MM.1S (cell line): ENCODE results near the gene NRG3.

Experiments
- DNase-seq: peaks from one replicate; pipeline ENCODE4 v3.0.0-alpha.2; 2015
- H2AFZ ChIP-seq: fragments of 300-600 bp; sonication (generic); 2 replicates; pipeline ENCODE4 v1.6.0; 2016; ENCODE audit warnings: antibody characterized with exemption, low read length
- H3F3A ChIP-seq: fragments of 300-600 bp; sonication (generic); 2 replicates; pipeline ENCODE4 v1.6.1; 2016; ENCODE audit warnings: mild to moderate bottlenecking, antibody characterized with exemption, low read length, moderate library complexity, mixed read lengths; ENCODE audit not compliant: insufficient read depth
- H3K27ac ChIP-seq: fragments of 300-600 bp; sonication (generic); 2 replicates; pipeline ENCODE4 v1.5.1; 2016; ENCODE audit warnings: mild to moderate bottlenecking, low read length
- H3K27me3 ChIP-seq: fragments of 300-600 bp; sonication (generic); replicated peaks from 2 replicates; pipeline ENCODE4 v1.6.0; 2016; ENCODE audit warnings: low read length; ENCODE audit not compliant: insufficient read depth
- H3K36me3 ChIP-seq: fragments of 300-600 bp; sonication (generic); replicated peaks from 2 replicates; pipeline ENCODE4 v1.6.1; 2016; ENCODE audit warnings: mild to moderate bottlenecking, low read length, mixed read lengths; ENCODE audit not compliant: insufficient read depth
- H3K4me1 ChIP-seq: fragments of 300-600 bp; sonication (generic); 2 replicates; pipeline ENCODE4 v1.6.1; 2016; ENCODE audit warnings: low read length, mixed read lengths
- H3K4me2 ChIP-seq: fragments of 300-600 bp; sonication (generic); 2 replicates; pipeline ENCODE4 v1.6.0; 2016; ENCODE audit warnings: low read depth, low read length
- H3K4me3 ChIP-seq: fragments of 300-600 bp; sonication (generic); 2 replicates; pipeline ENCODE4 v1.5.1; 2016; ENCODE audit warnings: low read length, mixed read lengths
- H3K79me2 ChIP-seq: fragments of 300-600 bp; sonication (generic); 2 replicates; pipeline ENCODE4 v1.6.1; 2016; ENCODE audit warnings: mixed run types, low read length, mixed read lengths
- H3K9ac ChIP-seq: fragments of 300-600 bp; sonication (generic); 2 replicates; pipeline ENCODE4 v1.6.1; 2016; ENCODE audit warnings: low read length, mixed read lengths
- H3K9me2 ChIP-seq: fragments of 300-600 bp; sonication (generic); replicated peaks from 2 replicates; pipeline ENCODE4 v1.6.1; 2016; ENCODE audit warnings: mild to moderate bottlenecking, low read length, mixed read lengths; ENCODE audit not compliant: insufficient read depth
- H3K9me3 ChIP-seq: fragments of 300-600 bp; sonication (generic); replicated peaks from 2 replicates; pipeline ENCODE4 v1.6.1; 2016; ENCODE audit warnings: mild to moderate bottlenecking, low read length, mixed read lengths; ENCODE audit not compliant: insufficient read depth
- H4K20me1 ChIP-seq: fragments of 300-600 bp; sonication (generic); 2 replicates; pipeline ENCODE4 v1.6.1; 2016; ENCODE audit warnings: mild to moderate bottlenecking, low read length, moderate library complexity, mixed read lengths; ENCODE audit not compliant: insufficient read depth
- EZH2 ChIP-seq: fragments of 300-600 bp; sonication (generic); optimal IDR thresholded peaks from 2 replicates; pipeline ENCODE3; 2017; ENCODE audit warnings: low read depth, mild to moderate bottlenecking, antibody characterized with exemption, low read length, mixed read lengths
- EZH2phosphoT487 ChIP-seq: fragments of 300-600 bp; sonication (generic); IDR thresholded peaks from 2 replicates; pipeline ENCODE4 v1.6.1; 2018; ENCODE audit warnings: antibody characterized with exemption, low read length
- TF ChIP-seq, protein P1 (sequence below): fragments of 300-600 bp; sonication (generic); IDR thresholded peaks from 2 replicates; pipeline ENCODE4 v1.5.1; 2016; ENCODE audit warnings: antibody characterized with exemption, low read length, mixed read lengths

Gene NRG3

DNA sequence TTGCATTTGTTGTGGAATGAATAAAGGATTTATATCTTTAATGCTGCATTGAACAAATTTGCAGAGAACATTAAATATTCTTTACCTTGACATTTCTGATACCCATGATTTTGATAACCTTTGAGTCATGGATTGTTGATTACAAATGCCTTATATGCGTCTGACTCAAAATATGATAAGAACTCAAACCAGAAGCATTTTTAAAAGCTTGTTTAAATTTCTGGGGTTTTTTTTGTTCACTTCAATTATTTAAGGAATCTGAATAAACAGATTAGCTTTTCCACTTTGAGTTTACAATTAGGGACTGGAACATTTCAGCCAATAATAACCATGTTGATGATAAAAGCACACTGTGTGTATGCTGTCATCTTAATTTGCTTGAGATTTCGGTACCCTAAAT lies 253.5 kb downstream of the NRG3 start:
- DNase-seq = no peak
- TF ChIP-seq, protein P1, sequence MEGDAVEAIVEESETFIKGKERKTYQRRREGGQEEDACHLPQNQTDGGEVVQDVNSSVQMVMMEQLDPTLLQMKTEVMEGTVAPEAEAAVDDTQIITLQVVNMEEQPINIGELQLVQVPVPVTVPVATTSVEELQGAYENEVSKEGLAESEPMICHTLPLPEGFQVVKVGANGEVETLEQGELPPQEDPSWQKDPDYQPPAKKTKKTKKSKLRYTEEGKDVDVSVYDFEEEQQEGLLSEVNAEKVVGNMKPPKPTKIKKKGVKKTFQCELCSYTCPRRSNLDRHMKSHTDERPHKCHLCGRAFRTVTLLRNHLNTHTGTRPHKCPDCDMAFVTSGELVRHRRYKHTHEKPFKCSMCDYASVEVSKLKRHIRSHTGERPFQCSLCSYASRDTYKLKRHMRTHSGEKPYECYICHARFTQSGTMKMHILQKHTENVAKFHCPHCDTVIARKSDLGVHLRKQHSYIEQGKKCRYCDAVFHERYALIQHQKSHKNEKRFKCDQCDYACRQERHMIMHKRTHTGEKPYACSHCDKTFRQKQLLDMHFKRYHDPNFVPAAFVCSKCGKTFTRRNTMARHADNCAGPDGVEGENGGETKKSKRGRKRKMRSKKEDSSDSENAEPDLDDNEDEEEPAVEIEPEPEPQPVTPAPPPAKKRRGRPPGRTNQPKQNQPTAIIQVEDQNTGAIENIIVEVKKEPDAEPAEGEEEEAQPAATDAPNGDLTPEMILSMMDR = no peak
- TF ChIP-seq EZH2 (no peak), EZH2phosphoT487 (no peak)
- Histone ChIP-seq H3K9me3 (no peaks in the 10 kb centered on the region), H3K36me3 (no peaks in the 10 kb centered on the region), H3K4me1 (no peaks in the 10 kb centered on the region), H3K9ac (no peak overlapping the region), H3K4me3 (no peak overlapping the region), H3K79me2 (0 out of 2 replicates have a peak, but pooled peaks cover 3% of the 10 kb centered on the region), H3K27ac (no peak overlapping the region), H3K9me2 (no peaks in the 10 kb centered on the region), H3F3A (no peaks in the 10 kb centered on the region), H4K20me1 (no peaks in the 10 kb centered on the region), H2AFZ (no peak overlapping the region), H3K4me2 (no peak overlapping the region), H3K27me3 (no peaks in the 10 kb centered on the region)

DNA sequence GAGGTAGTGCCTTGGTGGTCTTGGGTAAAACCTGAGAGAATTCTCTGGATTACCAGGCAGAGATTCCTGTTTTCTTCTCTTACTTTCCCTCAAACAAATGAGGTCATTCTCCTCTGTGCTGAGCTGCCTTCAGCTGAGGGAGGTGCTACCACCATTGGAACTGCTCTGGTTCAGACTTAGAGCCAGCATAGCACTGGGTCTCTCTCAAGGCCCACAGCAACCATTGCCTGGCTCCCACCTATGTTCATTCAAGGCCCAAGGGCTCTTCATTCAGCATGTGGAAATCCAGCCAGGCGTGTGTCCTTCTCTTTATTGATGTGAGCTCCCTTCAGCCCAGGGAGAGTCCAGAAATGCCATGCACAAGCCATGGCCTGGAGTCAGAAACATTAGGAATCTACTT lies 261.1 kb downstream of the NRG3 start:
- H3K9ac ChIP-seq = no peak overlapping the region
- H2AFZ ChIP-seq = no peak overlapping the region
- H3K36me3 ChIP-seq = no peaks in the 10 kb centered on the region
- H3K4me2 ChIP-seq = no peak overlapping the region
- no peaks in the 10 kb centered on the region for H3K9me2 ChIP-seq
- TF ChIP-seq, protein P1 = no peak
- TF ChIP-seq EZH2phosphoT487 (no peak), EZH2 (no peak)
- no peaks in the 10 kb centered on the region for H3F3A ChIP-seq
- H3K79me2 ChIP-seq = 0 out of 2 replicates have a peak, but pooled peaks cover 3% of the 10 kb centered on the region
- no peaks in the 10 kb centered on the region for H3K27me3 ChIP-seq
- H3K4me1 ChIP-seq = no peaks in the 10 kb centered on the region
- H4K20me1 ChIP-seq = no peaks in the 10 kb centered on the region
- H3K27ac ChIP-seq = no peak overlapping the region
- H3K4me3 ChIP-seq = no peak overlapping the region
- no peak for DNase-seq
- no peaks in the 10 kb centered on the region for H3K9me3 ChIP-seq

DNA sequence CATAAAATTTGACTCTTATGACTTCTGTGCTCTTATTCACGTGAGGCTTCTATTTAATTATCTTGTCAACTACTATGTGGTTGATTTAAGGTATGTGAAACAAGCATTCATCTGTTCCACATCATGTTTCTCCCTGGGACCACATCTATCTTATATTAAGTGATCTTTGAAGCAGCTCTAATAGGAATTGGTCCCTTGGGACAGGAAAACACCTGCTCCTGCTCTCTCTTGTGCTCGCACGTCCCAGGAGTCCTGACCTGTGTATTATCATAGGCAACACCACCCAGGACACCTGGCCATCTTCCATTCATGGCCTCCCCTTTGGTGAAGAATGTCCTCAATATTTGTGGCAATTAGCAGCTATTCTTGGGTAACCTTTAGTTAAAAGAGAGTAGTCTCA lies 269.2 kb downstream of the NRG3 start:
- H3K27ac ChIP-seq = no peak overlapping the region
- no peak overlapping the region for H3K4me2 ChIP-seq
- H3F3A ChIP-seq = no peaks in the 10 kb centered on the region
- no peak for DNase-seq
- H3K79me2 ChIP-seq = no peaks in the 10 kb centered on the region
- H3K9me2 ChIP-seq = no peaks in the 10 kb centered on the region
- no peak overlapping the region for H3K4me3 ChIP-seq
- no peaks in the 10 kb centered on the region for H3K27me3 ChIP-seq
- no peaks in the 10 kb centered on the region for H3K36me3 ChIP-seq
- no peak overlapping the region for H3K9ac ChIP-seq
- TF ChIP-seq EZH2phosphoT487 (no peak), EZH2 (no peak)
- TF ChIP-seq, protein P1 = no peak
- H3K9me3 ChIP-seq = no peaks in the 10 kb centered on the region
- H4K20me1 ChIP-seq = no peaks in the 10 kb centered on the region
- no peak overlapping the region for H2AFZ ChIP-seq
- H3K4me1 ChIP-seq = no peaks in the 10 kb centered on the region

DNA sequence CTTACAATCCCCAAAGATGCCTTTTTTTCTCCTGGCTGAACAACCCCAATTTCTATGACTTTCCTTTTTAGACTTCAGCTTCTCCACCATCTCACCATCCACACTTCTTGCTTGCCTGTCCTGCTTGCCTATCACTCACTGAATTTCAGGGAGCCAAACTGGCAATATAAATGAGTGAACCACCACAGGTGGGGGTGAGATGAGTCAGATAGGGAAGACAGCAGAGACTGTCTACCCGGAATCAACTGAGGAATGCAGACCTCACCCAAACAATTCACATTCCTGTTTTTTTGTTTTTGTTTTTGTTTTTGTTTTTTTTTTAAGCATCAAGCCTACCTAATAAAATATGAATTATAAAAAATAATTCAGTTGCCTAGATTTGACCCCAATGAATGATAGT lies 273.8 kb downstream of the NRG3 start:
- Histone ChIP-seq H2AFZ (no peak overlapping the region), H3K4me1 (no peaks in the 10 kb centered on the region), H3K9me3 (no peaks in the 10 kb centered on the region), H3K9ac (no peak overlapping the region), H3F3A (no peaks in the 10 kb centered on the region), H3K36me3 (no peaks in the 10 kb centered on the region), H4K20me1 (no peaks in the 10 kb centered on the region), H3K4me2 (no peak overlapping the region), H3K4me3 (no peak overlapping the region), H3K27ac (no peak overlapping the region), H3K9me2 (no peaks in the 10 kb centered on the region), H3K79me2 (no peaks in the 10 kb centered on the region), H3K27me3 (no peaks in the 10 kb centered on the region)
- TF ChIP-seq EZH2 (no peak), EZH2phosphoT487 (no peak)
- TF ChIP-seq, protein P1 = no peak
- DNase-seq = no peak
